Fibroblast of skin of left quadriceps (primary cell): Measurements from ENCODE around the gene TWF2.

Source experiments
- DNase-seq, 2 experiments: peaks; one replicate each; pipeline ENCODE4 v3.0.0-alpha.2; 2013; ENCODE audit warnings: low read depth in 2 of 2

The TWF2 gene

GRCh38 chr3:52257911-52258310 is 19.0 kb upstream of the TWF2 start:
- DNase-seq: no peak

DNA sequence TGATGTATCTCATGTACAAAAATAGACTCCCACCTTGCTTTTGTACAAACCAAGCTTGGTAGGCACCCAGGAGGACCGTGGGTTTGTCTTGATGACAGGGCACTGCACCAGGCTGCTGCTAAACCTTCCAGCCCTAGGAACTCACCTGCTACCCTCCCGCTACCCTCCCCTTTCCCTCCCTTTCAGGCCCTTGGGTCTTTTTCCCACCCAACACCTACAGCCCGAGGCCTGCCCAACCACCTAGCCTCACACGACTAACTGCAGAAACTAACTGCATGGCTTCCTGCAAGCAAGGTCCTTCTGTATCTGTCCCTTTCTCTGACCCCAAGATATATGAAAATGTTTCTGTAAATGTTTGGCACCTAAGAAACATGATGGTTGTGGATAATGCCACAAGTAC is 17.7 kb upstream of the TWF2 start:
- no peak for DNase-seq

- no peak for DNase-seq
Measured at GRCh38 chr3:52256159-52256558, 17.2 kb upstream of the TWF2 start.

- no peak for DNase-seq
Measured at GRCh38 chr3:52254608-52255007, 15.7 kb upstream of the TWF2 start.

GRCh38 chr3:52253314-52254304 is 14.7 kb upstream of the TWF2 start:
- DNase-seq: no peak

DNA sequence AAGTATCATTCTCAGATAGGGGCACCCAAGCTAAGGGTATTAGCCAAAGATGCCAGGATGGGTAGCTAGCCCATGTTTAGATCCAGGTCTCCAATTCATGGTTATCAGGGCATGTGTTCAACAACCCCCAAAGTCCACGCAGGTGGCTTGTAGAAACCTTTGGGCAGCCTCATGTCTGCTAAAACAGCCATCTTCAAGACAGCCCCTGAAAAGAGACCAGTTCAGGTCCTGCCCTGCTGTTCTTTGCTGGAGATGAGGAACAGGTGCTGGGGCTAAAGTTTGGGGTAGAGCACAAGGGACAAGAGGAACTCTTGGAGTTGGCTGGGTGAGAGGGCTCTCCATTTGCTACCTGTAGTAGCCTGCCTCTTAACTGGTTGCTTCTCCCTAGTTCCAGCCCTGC is 11.2 kb upstream of the TWF2 start:
- no peak for DNase-seq

DNA sequence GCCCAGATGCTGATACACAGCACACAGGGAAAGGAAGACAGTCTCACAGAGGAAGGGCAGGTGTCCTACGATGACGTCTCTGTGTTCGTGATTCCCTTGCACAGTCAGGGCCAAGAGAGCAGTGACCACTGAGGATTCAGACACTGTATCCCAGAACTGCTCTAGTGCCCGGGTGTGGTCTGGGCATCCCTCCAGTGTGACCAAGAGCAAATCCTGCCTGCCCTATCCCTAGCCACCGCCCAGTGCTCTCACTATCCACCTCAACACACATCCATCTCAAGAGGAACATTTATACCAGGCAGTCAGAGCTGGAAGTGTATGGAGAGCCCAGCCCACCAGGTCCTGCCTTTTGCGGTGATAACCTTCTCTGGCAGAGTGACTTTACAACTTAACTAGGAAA is 10.7 kb upstream of the TWF2 start:
- DNase-seq: no peak

DNA sequence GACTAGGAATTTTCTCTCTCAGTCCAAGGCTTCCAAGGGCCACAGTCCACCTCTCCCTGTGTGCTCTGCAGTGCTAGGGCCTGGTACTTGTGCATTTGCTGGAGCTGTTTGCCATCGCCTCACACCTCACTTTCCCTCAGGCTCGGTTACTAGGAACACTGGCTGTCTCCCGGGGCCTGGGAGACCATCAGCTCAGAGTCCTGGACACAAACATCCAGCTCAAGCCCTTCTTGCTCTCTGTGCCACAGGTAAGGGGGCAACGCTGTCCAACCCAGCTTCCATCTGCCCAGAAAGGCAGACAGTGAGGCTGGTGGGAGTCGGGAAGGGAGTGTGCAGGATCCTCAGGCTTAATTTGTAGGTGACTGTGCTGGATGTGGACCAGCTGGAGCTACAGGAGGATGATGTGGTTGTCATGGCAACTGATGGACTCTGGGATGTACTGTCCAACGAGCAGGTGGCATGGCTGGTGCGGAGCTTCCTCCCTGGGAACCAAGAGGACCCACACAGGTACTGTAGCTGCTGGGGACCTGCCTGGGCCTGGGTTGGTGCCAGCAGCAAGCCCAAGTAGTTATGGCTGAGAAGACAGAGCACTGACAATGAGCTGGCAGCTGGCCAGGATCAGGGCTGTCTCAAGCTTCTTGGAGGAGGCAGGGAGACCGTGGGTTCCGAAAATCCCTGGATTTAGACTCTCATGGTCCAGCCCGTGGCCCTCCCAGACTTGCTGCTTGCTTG is 10.0 kb upstream of the TWF2 start:
- no peak for DNase-seq

DNA sequence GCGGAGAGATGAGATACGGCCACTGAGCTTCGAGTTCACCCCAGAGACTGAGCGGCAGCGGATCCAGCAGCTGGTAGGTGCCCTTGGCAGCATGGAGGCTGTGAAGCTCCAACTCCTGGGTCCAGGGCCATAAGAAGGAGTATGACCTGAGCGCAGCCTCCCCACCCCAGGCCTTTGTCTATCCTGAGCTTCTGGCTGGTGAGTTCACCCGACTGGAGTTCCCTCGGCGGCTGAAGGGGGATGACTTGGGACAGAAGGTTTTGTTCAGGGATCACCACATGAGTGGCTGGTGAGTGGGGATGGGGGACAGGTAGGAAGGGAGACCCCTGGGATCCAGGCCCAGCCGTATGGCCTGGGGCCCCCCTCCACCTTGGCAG is 9.2 kb upstream of the TWF2 start:
- no peak for DNase-seq

- DNase-seq: no peak
Measured at GRCh38 chr3:52247409-52248164, 8.6 kb upstream of the TWF2 start.

DNA sequence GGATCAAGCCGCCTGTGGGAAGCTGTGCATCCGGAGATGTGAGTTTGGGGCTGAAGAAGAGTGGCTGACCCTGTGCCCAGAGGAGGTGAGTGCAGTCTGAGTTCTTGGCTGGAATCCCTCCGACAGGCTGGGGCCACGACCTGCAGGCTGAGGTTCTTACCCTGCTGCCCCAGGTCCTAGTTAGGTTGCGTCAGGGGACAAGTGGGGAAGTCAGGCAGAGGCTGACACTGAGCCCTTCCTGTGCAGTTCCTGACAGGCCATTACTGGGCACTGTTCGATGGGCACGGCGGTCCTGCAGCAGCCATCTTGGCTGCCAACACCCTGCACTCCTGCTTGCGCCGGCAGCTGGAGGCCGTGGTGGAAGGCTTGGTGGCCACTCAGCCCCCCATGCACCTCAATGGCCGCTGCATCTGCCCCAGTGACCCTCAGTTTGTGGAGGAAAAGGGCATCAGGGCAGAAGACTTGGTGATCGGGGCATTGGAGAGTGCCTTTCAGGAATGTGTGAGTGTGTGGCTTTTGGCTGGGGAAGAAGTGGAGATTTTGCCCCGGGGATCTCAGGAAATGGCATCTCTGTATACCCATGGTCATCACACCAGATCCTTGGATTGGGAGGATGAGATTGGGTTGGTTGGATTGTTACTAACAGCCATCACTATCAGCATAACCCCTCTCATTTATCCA is 7.9 kb upstream of the TWF2 start:
- DNase-seq: no peak

- DNase-seq: no peak
Measured at GRCh38 chr3:52246264-52246620, 7.3 kb upstream of the TWF2 start.

GRCh38 chr3:52245322-52246263 is 6.6 kb upstream of the TWF2 start, which contains the start of gene PPM1M:
TSS of gene PPM1M (plus strand) at chr3:52245759. CDS start at chr3:52245825, 66 bp downstream.
- DNase-seq: no peak

DNA sequence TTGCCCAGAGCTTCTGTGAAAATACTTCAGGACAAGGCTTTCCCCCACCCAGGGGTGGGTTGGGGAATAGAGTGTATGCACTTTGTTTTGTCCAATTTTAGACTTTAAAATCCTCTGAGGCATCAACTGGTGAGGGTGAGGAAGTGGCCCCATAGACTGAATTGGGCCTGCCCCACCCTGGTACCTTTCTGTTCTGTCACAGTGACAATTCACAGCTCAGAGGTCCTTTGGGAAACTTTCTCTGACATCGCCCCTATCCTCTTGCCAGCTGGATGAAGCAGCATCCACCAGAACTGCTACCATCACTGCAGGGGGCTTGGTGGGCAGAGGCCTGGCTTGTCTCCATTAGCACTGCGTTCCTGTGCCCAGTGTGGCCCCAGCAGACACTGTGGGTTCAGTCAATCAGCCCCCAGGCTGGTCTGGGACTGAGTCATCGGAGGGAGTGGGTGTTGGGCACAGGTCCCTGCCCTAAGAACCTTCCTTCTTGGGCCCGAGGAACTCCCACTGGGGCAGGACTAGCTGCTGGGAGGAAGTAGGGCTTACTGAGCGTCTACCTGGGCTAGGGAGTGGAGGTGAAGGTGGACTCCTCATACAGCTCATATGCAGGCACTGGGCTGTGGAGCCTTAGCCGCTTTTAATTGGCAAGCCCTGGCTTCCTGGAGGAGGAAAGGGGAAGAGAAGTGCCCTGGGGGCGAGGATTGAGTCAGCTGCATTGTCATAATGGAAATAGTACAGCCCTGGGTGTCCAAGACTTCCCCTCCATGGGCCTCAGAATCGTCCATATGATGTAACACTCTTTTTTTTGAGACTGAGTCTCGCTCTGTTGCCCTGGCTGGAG is 5.1 kb upstream of the TWF2 start:
- DNase-seq: no peak

- no peak for DNase-seq
Measured at GRCh38 chr3:52242039-52242438, 3.1 kb upstream of the TWF2 start.

- DNase-seq: no peak
Measured at GRCh38 chr3:52240886-52241370, 2.0 kb upstream of the TWF2 start.

GRCh38 chr3:52240059-52240885 is 1.3 kb upstream of the TWF2 start:
- peak; percentile 74 to 78 for DNase-seq

- DNase-seq: no peak
Measured at GRCh38 chr3:52238193-52238760, 681 bp downstream of the TWF2 start.
